OCI-LY1 (cell line): ENCODE measurements around the gene FTL.

ENCODE experiments used
- EZH2 ChIP-seq: fragments of 200-600 bp; sonication (generic), shearing (Covaris generic); IDR thresholded peaks from 2 replicates; pipeline ENCODE4 v1.8.0; 2017; ENCODE audit warnings: borderline replicate concordance, mixed run types, mild to moderate bottlenecking, antibody characterized with exemption, low read length, moderate library complexity, mixed read lengths
- TF ChIP-seq, protein P1 (sequence below): fragments of 200-600 bp; sonication (generic), shearing (Covaris generic); IDR thresholded peaks from 2 replicates; pipeline ENCODE4 v1.5.1; 2017; ENCODE audit warnings: mild to moderate bottlenecking, antibody characterized with exemption, low read length, moderate library complexity, mixed read lengths

DNA sequence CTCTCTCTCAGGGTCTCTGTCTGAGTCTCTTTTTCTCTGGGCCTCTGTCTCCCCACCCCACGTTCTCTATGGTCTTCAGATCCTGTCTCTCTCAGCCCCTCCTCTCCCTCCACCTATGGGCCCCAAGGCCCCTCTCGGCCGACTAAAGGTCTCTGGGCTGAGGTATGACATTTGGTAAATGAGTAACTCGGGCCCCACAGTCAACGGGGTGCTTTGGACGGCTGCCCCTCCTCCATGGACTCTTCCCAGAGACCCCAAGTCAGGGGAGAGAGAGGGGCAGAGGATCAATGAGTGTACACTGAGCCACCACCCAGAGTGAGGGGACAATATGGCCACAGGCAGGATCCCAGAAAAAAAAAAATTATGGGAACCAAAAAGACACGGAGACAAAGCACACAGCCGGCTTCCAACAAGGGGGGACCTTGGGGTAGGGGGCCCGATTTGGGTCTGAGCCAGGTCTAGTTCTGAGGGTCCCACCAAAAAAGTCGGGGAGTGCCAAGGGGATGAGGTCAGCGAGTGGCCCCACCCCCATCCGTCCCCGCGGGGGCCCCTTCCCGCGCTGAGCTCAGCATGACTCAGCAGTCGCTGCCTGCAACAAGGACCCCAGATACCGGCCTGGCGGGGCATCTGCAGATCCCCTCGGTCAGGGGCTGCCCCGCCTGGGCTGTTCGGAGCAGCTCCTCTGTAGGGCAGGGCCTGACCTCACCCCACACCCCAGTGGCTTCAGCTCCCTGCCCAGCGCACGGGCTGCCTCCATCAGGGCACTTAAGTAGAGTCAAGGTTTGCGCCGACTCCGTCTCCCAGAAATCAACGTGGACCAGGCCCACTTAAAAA is 1.5 kb upstream of the FTL start:
- TF ChIP-seq, protein P1, sequence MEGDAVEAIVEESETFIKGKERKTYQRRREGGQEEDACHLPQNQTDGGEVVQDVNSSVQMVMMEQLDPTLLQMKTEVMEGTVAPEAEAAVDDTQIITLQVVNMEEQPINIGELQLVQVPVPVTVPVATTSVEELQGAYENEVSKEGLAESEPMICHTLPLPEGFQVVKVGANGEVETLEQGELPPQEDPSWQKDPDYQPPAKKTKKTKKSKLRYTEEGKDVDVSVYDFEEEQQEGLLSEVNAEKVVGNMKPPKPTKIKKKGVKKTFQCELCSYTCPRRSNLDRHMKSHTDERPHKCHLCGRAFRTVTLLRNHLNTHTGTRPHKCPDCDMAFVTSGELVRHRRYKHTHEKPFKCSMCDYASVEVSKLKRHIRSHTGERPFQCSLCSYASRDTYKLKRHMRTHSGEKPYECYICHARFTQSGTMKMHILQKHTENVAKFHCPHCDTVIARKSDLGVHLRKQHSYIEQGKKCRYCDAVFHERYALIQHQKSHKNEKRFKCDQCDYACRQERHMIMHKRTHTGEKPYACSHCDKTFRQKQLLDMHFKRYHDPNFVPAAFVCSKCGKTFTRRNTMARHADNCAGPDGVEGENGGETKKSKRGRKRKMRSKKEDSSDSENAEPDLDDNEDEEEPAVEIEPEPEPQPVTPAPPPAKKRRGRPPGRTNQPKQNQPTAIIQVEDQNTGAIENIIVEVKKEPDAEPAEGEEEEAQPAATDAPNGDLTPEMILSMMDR, result no peak
- no peak for TF ChIP-seq EZH2
